ENCODE measurements around the gene CCNYL1.

CCNYL1 gene

DNA sequence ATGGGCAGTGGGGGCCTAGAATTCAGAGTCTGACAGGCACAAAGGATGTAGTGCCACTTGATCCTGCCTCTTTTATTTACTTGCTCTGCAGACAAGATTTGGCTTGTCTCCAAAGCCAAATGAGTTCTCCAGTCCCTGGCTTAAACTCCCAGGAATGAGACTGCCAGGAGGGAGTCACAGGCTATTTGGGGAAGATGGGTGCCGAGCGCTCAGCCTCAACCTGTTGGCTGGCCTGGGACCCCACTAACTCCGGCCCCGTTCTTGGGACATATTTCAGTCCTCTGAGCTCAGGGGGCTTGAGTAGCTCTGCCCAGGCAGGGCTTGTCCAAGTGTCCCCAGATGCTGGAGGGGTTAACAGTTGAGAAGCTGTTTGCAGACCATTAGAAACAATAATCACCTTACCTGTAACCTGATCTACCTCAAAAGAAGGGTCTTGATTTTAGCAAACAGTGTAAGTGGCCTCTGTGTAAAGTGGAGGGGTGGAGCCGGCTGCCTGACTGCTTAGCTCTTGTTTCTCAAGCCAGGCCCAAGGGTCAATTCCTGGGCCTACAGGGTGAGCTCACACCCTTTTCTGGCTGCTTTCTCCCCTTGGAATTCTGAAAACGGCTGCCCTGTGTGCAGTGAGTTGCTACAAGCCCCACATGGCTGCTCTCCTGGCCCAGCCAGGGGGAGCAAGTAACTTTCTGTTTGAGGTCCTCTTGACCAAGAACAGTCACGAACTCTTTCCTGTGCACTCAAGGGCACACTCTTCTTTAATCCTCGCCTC lies 85.3 kb downstream of the CCNYL1 start:
- no peak overlapping the region for H3K4me3 ChIP-seq
- H3K4me1 ChIP-seq: peaks cover 0 to 65% (median 6%) of the 10 kb centered on the region in 10 experiments; a peak in 18 of 20 replicates

DNA sequence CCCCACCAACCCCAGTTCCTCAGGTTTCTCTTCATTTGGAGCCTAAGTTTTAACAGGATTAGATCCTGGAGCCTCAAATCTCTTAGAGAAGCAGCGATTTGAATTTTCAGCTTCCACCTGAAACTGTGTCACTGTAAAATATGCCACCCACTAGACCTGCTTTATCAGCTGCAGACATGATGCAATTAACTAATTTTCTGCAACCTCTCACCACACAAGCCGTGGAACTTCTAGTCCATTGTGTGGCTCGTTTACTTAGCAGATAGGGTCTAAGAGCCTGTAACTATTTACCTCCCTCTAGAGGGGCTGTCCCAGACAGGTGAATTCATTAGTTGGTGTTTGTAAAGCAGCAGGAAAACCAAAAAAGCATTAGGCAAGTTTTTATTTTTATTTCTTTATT lies 89.8 kb downstream of the CCNYL1 start:
- H3K9me3 ChIP-seq (replicated peaks in 1 of 11): no peaks in the 10 kb centered on the region
- no peak overlapping the region for H3K4me3 ChIP-seq
- no peak overlapping the region for H3K9ac ChIP-seq
- no peaks in the 10 kb centered on the region for H3K27me3 ChIP-seq
- peaks cover 0 to 24% (median 0%) of the 10 kb centered on the region in 10 experiments; a peak in 6 of 20 replicates for H3K4me1 ChIP-seq
- no peak for TF ChIP-seq Cebpa-rat (IDR thresholded peaks at IDR 0.05)
- no peaks in the 10 kb centered on the region for H3K36me3 ChIP-seq
- no peak overlapping the region for H3K4me2 ChIP-seq
- H4K20me1 ChIP-seq: no peaks in the 10 kb centered on the region
- H3K27ac ChIP-seq: no peak overlapping the region

More for the DNA sequence above, 85.3 kb downstream of the CCNYL1 start:
- Histone ChIP-seq H3K36me3 (no peaks in the 10 kb centered on the region), H3K9me3 (replicated peaks in 1 of 11) (no peaks in the 10 kb centered on the region), H3K27me3 (no peaks in the 10 kb centered on the region), H3K27ac (peak overlapping the region in 2 of 11 experiments; percentile 23 to 43; a peak in 2 of 22 replicates), H3K4me2 (peak overlapping the region in 2 of 11 experiments; percentile 42 to 95; a peak in 4 of 22 replicates), H3K9ac (peak overlapping the region in 1 of 11 experiments; percentile 17; a peak in 1 of 22 replicates), H4K20me1 (no peaks in the 10 kb centered on the region)
- no peak for TF ChIP-seq Cebpa-rat (IDR thresholded peaks at IDR 0.05)

DNA sequence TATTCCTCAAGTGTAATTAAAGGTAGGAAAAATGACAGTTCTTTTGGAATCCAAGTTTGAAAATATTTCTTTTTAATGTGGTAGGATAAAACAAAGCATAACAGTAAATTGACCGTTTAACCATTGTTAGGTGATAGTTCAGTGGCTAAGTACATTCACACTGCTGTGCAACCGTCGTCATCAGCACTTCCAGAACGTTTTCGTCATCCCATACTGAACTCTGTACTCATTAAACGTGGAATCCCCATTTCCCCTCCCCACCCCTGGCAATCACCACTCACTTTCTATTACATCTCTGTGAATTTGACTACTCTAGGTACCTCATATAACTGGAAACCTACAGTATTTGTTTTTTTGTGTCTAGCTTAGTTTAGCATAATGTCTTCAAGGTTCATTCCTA lies 91.2 kb downstream of the CCNYL1 start:
- Histone ChIP-seq H3K4me1 (peaks cover 0 to 12% (median 0%) of the 10 kb centered on the region in 10 experiments; a peak in 4 of 20 replicates), H4K20me1 (no peaks in the 10 kb centered on the region), H3K27me3 (no peaks in the 10 kb centered on the region), H3K4me3 (no peak overlapping the region), H3K27ac (no peak overlapping the region), H3K4me2 (no peak overlapping the region), H3K36me3 (no peaks in the 10 kb centered on the region), H3K9ac (no peak overlapping the region), H3K9me3 (replicated peaks in 1 of 11) (no peaks in the 10 kb centered on the region)
- TF ChIP-seq Cebpa-rat (IDR thresholded peaks at IDR 0.05): no peak
